Measurements from ENCODE around the gene C1orf210. TPM values are rescaled to one million over a fixed set of nuclear protein-coding genes. Genes with fewer than 3 reads are reported as not detected.

Gene C1orf210
- polyA plus RNA-seq, 2 of the 4 experiments (the other 2 are of a cell fraction): not detected

GRCh38 chr1:43302201-43302600 lies 16.8 kb upstream of the C1orf210 start:
- ATAC-seq (no peak), DNase-seq (ENCODE audit: low read depth in 1 of 2, low spot score in 1 of 2) (no peak), FAIRE-seq (no peak)
- WGBS (ENCODE audit: missing lambda C conversion rate): 92% methylated on average over 1 of the region's 1 CpG
- no peak overlapping the region for H3K4me3 ChIP-seq
- POLR2A ChIA-PET: no interaction called here
- H3K9me3 ChIP-seq: no peaks in the 10 kb centered on the region
- CTCF ChIA-PET: interaction anchor here (0.6 to 1.2 kb wide), 2 partner anchors 9 to 351 kb away, joined by 3 to 7 read pairs; no protein-coding TSS in a partner anchor
- no peaks in the 10 kb centered on the region for H3K4me1 ChIP-seq
- no peak for TF ChIP-seq ESRRA (IDR thresholded peaks at IDR 0.05; ENCODE audit: borderline replicate concordance, low read length)
- TF ChIP-seq, protein P1, sequence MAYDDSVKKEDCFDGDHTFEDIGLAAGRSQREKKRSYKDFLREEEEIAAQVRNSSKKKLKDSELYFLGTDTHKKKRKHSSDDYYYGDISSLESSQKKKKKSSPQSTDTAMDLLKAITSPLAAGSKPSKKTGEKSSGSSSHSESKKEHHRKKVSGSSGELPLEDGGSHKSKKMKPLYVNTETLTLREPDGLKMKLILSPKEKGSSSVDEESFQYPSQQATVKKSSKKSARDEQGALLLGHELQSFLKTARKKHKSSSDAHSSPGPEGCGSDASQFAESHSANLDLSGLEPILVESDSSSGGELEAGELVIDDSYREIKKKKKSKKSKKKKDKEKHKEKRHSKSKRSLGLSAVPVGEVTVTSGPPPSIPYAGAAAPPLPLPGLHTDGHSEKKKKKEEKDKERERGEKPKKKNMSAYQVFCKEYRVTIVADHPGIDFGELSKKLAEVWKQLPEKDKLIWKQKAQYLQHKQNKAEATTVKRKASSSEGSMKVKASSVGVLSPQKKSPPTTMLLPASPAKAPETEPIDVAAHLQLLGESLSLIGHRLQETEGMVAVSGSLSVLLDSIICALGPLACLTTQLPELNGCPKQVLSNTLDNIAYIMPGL (CRISPR knock-in tag; IDR thresholded peaks at IDR 0.05; ENCODE audit: borderline replicate concordance): no peak
- no peak overlapping the region for H3K27ac ChIP-seq
- H3K4me2 ChIP-seq: no peak overlapping the region

DNA sequence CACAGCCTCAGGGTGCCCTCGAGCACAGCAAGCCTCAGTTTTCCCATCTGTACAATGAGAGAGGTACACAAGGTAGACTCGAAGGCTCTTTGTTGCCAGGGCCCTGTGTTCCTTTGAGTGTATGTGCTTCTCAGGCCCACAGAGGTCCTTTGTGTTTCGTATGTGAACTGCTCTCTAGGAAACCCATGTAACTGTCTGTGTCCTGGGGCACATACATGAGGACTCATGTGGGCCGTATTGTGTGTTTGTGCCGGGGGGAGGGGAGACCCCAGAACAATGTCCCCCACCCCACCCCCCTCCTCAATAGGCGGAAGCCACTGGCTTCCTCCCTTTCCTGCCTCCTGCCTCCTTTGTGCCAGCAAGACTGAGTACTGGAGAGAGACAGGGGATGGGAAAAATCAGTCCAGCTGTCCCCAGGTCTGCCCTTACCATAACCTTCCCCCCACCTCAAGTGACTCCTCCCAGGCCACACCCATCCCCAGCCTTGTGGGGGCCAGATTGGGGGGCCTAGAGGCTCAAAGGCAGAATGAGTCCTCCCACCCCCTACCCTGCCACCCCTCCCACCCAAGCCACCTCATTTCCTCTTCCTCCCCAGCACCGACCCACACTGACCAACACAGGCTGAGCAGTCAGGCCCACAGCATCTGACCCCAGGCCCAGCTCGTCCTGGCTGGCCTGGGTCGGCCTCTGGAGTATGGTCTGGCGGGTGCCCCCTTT lies 15.2 kb upstream of the C1orf210 start, which contains the start of gene TIE1:
TSS of gene TIE1 (plus strand) at position 605 of the 717 bp plus-strand sequence. CDS start at position 695, 90 bp downstream.
- Histone ChIP-seq H3K4me2 (no peak within 1 kb of the TSS), H3K4me3 (no peak within 1 kb of the TSS), H3K4me1 (no peaks in the 10 kb centered on the region), H3K9me3 (no peaks in the 10 kb centered on the region), H3K27ac (no peak within 1 kb of the TSS)
- ChIA-PET POLR2A (no interaction called here), CTCF (no interaction called here)
- ATAC-seq (no peak), DNase-seq (ENCODE audit: low read depth in 1 of 2, low spot score in 1 of 2) (no peak), FAIRE-seq (no peak)
- WGBS (ENCODE audit: missing lambda C conversion rate): 63% methylated on average over 7 of the region's 10 CpGs
- TF ChIP-seq RARB (CRISPR knock-in tag; IDR thresholded peaks at IDR 0.05) (no peak), NPAS2 (CRISPR knock-in tag; IDR thresholded peaks at IDR 0.05; ENCODE audit: borderline replicate concordance) (no peak), FOSB (CRISPR knock-in tag; IDR thresholded peaks at IDR 0.05) (no peak), NFE2L2 (conservative IDR thresholded peaks at IDR 0.05; ENCODE audit: low read length) (no peak), PBX3 (IDR thresholded peaks at IDR 0.05) (no peak), FOSL2 (IDR thresholded peaks at IDR 0.05) (no peak), FOSL2 (CRISPR knock-in tag; IDR thresholded peaks at IDR 0.05) (no peak), CBX2 (IDR thresholded peaks at IDR 0.05; ENCODE audit: borderline replicate concordance, low read depth) (no peak), NR3C1 (IDR thresholded peaks at IDR 0.05) (no peak), ZC3H11A (IDR thresholded peaks at IDR 0.05) (no peak), JUN (IDR thresholded peaks at IDR 0.05) (no peak), RNF2 (IDR thresholded peaks at IDR 0.05; ENCODE audit: borderline replicate concordance, low read depth) (no peak), ZNF302 (CRISPR knock-in tag; IDR thresholded peaks at IDR 0.05) (no peak), CHD4 (IDR thresholded peaks at IDR 0.05; ENCODE audit: borderline replicate concordance) (no peak), MAZ (IDR thresholded peaks at IDR 0.05; ENCODE audit: borderline replicate concordance, low read depth, low read length) (no peak), EHF (CRISPR knock-in tag; IDR thresholded peaks at IDR 0.05) (no peak), GATA3 (IDR thresholded peaks at IDR 0.05; ENCODE audit: borderline replicate concordance) (no peak), KDM5A (IDR thresholded peaks at IDR 0.05) (no peak), EHMT2 (IDR thresholded peaks at IDR 0.05; ENCODE audit: low read depth) (no peak), CBX8 (IDR thresholded peaks at IDR 0.05) (no peak)

GRCh38 chr1:43299101-43299500 lies 13.7 kb upstream of the C1orf210 start:
- Histone ChIP-seq H3K27ac (no peak overlapping the region), H3K4me1 (peaks cover 6% of the 10 kb centered on the region; the same call in 1 of the 3 replicates), H3K4me3 (no peak overlapping the region), H3K9me3 (no peaks in the 10 kb centered on the region), H3K4me2 (no peak overlapping the region)
- ChIA-PET POLR2A (no interaction called here), CTCF (no interaction called here)
- FAIRE-seq (no peak), DNase-seq (ENCODE audit: low read depth in 1 of 2, low spot score in 1 of 2) (no peak), ATAC-seq (no peak)
- no peak for TF ChIP-seq CBX8 (IDR thresholded peaks at IDR 0.05)
- TF ChIP-seq NPAS2 (CRISPR knock-in tag; IDR thresholded peaks at IDR 0.05; ENCODE audit: borderline replicate concordance): no peak
- TF ChIP-seq, protein P2, sequence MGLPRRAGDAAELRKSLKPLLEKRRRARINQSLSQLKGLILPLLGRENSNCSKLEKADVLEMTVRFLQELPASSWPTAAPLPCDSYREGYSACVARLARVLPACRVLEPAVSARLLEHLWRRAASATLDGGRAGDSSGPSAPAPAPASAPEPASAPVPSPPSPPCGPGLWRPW (IDR thresholded peaks at IDR 0.05): no peak
- no peak for TF ChIP-seq RARB (CRISPR knock-in tag; IDR thresholded peaks at IDR 0.05)
- TF ChIP-seq ZFP36 (IDR thresholded peaks at IDR 0.05; ENCODE audit: borderline replicate concordance, partially characterized antibody): no peak
- TF ChIP-seq ZSCAN20 (CRISPR knock-in tag; IDR thresholded peaks at IDR 0.05): no peak
- TF ChIP-seq MAFK (IDR thresholded peaks at IDR 0.05; ENCODE audit: partially characterized antibody): no peak
- no peak for TF ChIP-seq EHMT2 (IDR thresholded peaks at IDR 0.05; ENCODE audit: low read depth)
- TF ChIP-seq HOXB5 (CRISPR knock-in tag; IDR thresholded peaks at IDR 0.05): no peak
- no peak for TF ChIP-seq CBX2 (IDR thresholded peaks at IDR 0.05; ENCODE audit: borderline replicate concordance, low read depth)
- no peak for TF ChIP-seq ATOH8 (CRISPR knock-in tag; IDR thresholded peaks at IDR 0.05; ENCODE audit: low read depth)
- TF ChIP-seq TFCP2L1 (CRISPR knock-in tag; IDR thresholded peaks at IDR 0.05): no peak
- no peak for TF ChIP-seq POLR2A (IDR thresholded peaks at IDR 0.05; ENCODE audit: low read length)
- no peak for TF ChIP-seq HOXB13 (CRISPR knock-in tag; IDR thresholded peaks at IDR 0.05; ENCODE audit: low read depth)
- no peak for TF ChIP-seq FOSL2 (IDR thresholded peaks at IDR 0.05)
- no peak for TF ChIP-seq FOSL2 (CRISPR knock-in tag; IDR thresholded peaks at IDR 0.05)
- no peak for TF ChIP-seq JUN (IDR thresholded peaks at IDR 0.05)
- no peak for TF ChIP-seq TP53 (CRISPR knock-in tag; IDR thresholded peaks at IDR 0.05)
- TF ChIP-seq, protein P3, sequence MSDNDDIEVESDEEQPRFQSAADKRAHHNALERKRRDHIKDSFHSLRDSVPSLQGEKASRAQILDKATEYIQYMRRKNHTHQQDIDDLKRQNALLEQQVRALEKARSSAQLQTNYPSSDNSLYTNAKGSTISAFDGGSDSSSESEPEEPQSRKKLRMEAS (IDR thresholded peaks at IDR 0.05): no peak
